MV-4-11 (cell line): ENCODE results near the gene SMG6.

Source experiments
- DNase-seq: peaks from one replicate; lab custom pipeline; 2025; lab: John Stamatoyannopoulos, UW

The SMG6 gene

GRCh38 chr17:2105663-2106062 is 197.9 kb downstream of the SMG6 start:
- no peak for DNase-seq

- DNase-seq = no peak
Observed at GRCh38 chr17:2102931-2103809, 200.4 kb downstream of the SMG6 start.

GRCh38 chr17:2101448-2102257 is 201.9 kb downstream of the SMG6 start:
- DNase-seq = no peak

- DNase-seq = no peak
Observed at GRCh38 chr17:2095536-2095910, 208.1 kb downstream of the SMG6 start.

- DNase-seq = no peak
Observed at GRCh38 chr17:2094891-2095535, 208.6 kb downstream of the SMG6 start.

GRCh38 chr17:2093349-2093748 is 210.2 kb downstream of the SMG6 start:
- DNase-seq = no peak

GRCh38 chr17:2092253-2092652 is 211.3 kb downstream of the SMG6 start:
- no peak for DNase-seq

- no peak for DNase-seq
Observed at GRCh38 chr17:2090804-2091534, 212.6 kb downstream of the SMG6 start.

- DNase-seq = no peak
Observed at GRCh38 chr17:2090210-2090641, 213.4 kb downstream of the SMG6 start.

- DNase-seq = peak; percentile 48
Observed at GRCh38 chr17:2089021-2089422, 214.6 kb downstream of the SMG6 start.

- DNase-seq = peak; percentile 99
Observed at GRCh38 chr17:2087597-2088211, 215.9 kb downstream of the SMG6 start.

- DNase-seq = no peak
Observed at GRCh38 chr17:2086306-2086705, 217.3 kb downstream of the SMG6 start.

- DNase-seq = no peak
Observed at GRCh38 chr17:2085648-2085949, 218.0 kb downstream of the SMG6 start.

GRCh38 chr17:2084766-2085647 is 218.6 kb downstream of the SMG6 start:
- peak; percentile 15 for DNase-seq

- DNase-seq = no peak
Observed at GRCh38 chr17:2084036-2084765, 219.4 kb downstream of the SMG6 start.

GRCh38 chr17:2083613-2084035 is 220.0 kb downstream of the SMG6 start:
- peak; percentile 99 for DNase-seq

GRCh38 chr17:2082003-2082781 is 221.4 kb downstream of the SMG6 start:
- DNase-seq = no peak

- no peak for DNase-seq
Observed at GRCh38 chr17:2081564-2081963, 222.0 kb downstream of the SMG6 start.

- DNase-seq = no peak
Observed at GRCh38 chr17:2077040-2077439, 226.5 kb downstream of the SMG6 start.
